ENCODE results near the gene RASGRP4. TPM values are rescaled to one million over a fixed set of nuclear protein-coding genes. Genes with fewer than 3 reads are reported as not detected.
"Not testable (repeated sequence)": the region's sequence is repeated elsewhere in the genome, so short reads cannot be mapped to it uniquely, and the experiment has no call there.

The RASGRP4 gene, protein sequence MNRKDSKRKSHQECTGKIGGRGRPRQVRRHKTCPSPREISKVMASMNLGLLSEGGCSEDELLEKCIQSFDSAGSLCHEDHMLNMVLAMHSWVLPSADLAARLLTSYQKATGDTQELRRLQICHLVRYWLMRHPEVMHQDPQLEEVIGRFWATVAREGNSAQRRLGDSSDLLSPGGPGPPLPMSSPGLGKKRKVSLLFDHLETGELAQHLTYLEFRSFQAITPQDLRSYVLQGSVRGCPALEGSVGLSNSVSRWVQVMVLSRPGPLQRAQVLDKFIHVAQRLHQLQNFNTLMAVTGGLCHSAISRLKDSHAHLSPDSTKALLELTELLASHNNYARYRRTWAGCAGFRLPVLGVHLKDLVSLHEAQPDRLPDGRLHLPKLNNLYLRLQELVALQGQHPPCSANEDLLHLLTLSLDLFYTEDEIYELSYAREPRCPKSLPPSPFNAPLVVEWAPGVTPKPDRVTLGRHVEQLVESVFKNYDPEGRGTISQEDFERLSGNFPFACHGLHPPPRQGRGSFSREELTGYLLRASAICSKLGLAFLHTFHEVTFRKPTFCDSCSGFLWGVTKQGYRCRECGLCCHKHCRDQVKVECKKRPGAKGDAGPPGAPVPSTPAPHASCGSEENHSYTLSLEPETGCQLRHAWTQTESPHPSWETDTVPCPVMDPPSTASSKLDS
- 0.17 TPM for polyA plus RNA-seq (2013, experiment 1 of 4)
- polyA plus RNA-seq (2013, experiment 2 of 4), result 0.41 TPM
- 0.43 TPM for polyA plus RNA-seq (2013, experiment 3 of 4)
- polyA plus RNA-seq (2013, experiment 4 of 4), result 0.24 TPM

DNA sequence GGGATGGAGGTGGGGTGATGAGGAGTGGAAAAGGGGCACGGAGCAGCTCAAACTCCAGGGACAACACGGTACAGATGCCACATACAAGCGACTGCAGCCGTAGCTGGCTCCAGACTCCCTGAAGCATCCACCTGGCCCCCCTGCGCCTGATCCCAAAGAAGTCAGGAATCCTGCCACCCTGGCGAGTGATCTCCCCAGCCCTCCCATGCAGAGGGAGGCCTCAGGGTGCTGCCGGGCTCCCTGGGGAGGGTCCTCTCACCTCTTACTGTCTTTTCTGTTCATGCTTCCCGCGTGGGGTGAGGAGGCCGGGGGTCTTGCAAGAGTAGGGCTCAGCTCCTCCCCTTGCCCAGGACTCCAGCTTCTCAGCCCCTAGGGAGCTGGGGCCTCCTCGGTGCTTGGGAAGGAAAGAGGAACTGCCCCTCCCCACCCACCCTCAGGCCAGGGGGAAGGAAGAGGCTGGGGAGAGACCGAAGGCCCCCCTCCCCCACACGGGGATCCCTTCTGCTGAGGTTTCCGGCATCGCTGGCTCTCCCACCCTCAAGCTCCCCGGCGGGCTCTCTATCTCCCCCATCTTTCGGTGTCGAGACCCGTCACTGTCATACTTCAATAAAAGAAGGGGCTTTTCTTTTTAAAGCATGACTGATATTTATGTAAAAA lies at the start of gene RASGRP4:
TSS of gene RASGRP4 (minus strand) at position 410 of the 657 bp plus-strand sequence. CDS start at position 282, 128 bp downstream.
- Histone ChIP-seq H3K27ac (ENCODE audit: insufficient read depth, low read depth, low read length, poor library complexity, severe bottlenecking) (no peak within 1 kb of the TSS), H3K36me3 (ENCODE audit: control insufficient read depth, insufficient read depth, low read length) (no peaks in the 10 kb centered on the region), H3K27me3 (ENCODE audit: control insufficient read depth, insufficient read depth, low read length, poor library complexity, severe bottlenecking) (no peaks in the 10 kb centered on the region), H3K9me3 (ENCODE audit: control insufficient read depth, low read length) (no peaks in the 10 kb centered on the region), H3K4me3 (ENCODE audit: insufficient read depth, low read depth, low read length) (no peak within 1 kb of the TSS), H3K4me1 (ENCODE audit: control insufficient read depth, insufficient read depth, low read length) (peaks cover 6% of the 10 kb centered on the region)
- 47 to 50% methylated on average over 14 to 18 of the region's 20 CpGs for WGBS, 2 experiments

GRCh38 chr19:38475176-38475575 lies 49.2 kb upstream of the RASGRP4 start:
- Histone ChIP-seq H3K4me1 (ENCODE audit: control insufficient read depth, insufficient read depth, low read length) (no peaks in the 10 kb centered on the region), H3K36me3 (ENCODE audit: control insufficient read depth, insufficient read depth, low read length) (no peaks in the 10 kb centered on the region), H3K27ac (ENCODE audit: insufficient read depth, low read depth, low read length, poor library complexity, severe bottlenecking) (no peak overlapping the region), H3K27me3 (ENCODE audit: control insufficient read depth, insufficient read depth, low read length, poor library complexity, severe bottlenecking) (no peaks in the 10 kb centered on the region), H3K9me3 (ENCODE audit: control insufficient read depth, low read length) (no peaks in the 10 kb centered on the region), H3K4me3 (ENCODE audit: insufficient read depth, low read depth, low read length) (no peak overlapping the region)
- 94 to 95% methylated on average over 13 of the region's 13 CpGs for WGBS, 2 experiments

DNA sequence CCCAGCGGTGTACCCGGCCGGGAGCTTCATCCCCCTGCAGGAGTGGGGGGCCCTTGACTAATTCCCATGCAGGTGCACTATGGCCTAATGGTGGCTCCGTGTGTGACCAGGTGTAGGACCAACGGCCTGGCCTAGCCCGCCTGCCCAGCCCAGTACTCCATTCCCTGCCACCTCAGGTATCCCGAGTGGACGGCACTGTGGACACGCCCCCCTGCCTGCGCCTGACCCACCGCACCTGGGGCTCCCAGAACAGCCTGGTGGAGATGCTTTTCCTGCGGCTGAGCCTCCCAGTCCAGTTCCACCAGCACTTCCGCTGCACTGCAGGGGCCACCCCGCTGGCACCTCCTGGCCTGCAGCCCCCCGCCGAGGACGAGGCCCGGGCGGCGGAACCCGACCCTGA lies 47.2 kb upstream of the RASGRP4 start:
- no peaks in the 10 kb centered on the region for H3K9me3 ChIP-seq (ENCODE audit: control insufficient read depth, low read length)
- no peaks in the 10 kb centered on the region for H3K4me1 ChIP-seq (ENCODE audit: control insufficient read depth, insufficient read depth, low read length)
- 93 to 96% methylated on average over 21 of the region's 21 CpGs for WGBS, 2 experiments
- H3K27me3 ChIP-seq (ENCODE audit: control insufficient read depth, insufficient read depth, low read length, poor library complexity, severe bottlenecking), result no peaks in the 10 kb centered on the region
- no peaks in the 10 kb centered on the region for H3K36me3 ChIP-seq (ENCODE audit: control insufficient read depth, insufficient read depth, low read length)
- no peak overlapping the region for H3K27ac ChIP-seq (ENCODE audit: insufficient read depth, low read depth, low read length, poor library complexity, severe bottlenecking)
- H3K4me3 ChIP-seq (ENCODE audit: insufficient read depth, low read depth, low read length), result no peak overlapping the region

- not testable (repeated sequence) for H3K27me3 ChIP-seq (ENCODE audit: control insufficient read depth, insufficient read depth, low read length, poor library complexity, severe bottlenecking); H3K4me1 ChIP-seq (ENCODE audit: control insufficient read depth, insufficient read depth, low read length); H3K27ac ChIP-seq (ENCODE audit: insufficient read depth, low read depth, low read length, poor library complexity, severe bottlenecking); H3K36me3 ChIP-seq (ENCODE audit: control insufficient read depth, insufficient read depth, low read length); H3K4me3 ChIP-seq (ENCODE audit: insufficient read depth, low read depth, low read length); H3K9me3 ChIP-seq (ENCODE audit: control insufficient read depth, low read length)
- WGBS, 2 experiments, result 93 to 96% methylated on average over 4 of the region's 4 CpGs
Observed at GRCh38 chr19:38472725-38473124, 46.7 kb upstream of the RASGRP4 start.

DNA sequence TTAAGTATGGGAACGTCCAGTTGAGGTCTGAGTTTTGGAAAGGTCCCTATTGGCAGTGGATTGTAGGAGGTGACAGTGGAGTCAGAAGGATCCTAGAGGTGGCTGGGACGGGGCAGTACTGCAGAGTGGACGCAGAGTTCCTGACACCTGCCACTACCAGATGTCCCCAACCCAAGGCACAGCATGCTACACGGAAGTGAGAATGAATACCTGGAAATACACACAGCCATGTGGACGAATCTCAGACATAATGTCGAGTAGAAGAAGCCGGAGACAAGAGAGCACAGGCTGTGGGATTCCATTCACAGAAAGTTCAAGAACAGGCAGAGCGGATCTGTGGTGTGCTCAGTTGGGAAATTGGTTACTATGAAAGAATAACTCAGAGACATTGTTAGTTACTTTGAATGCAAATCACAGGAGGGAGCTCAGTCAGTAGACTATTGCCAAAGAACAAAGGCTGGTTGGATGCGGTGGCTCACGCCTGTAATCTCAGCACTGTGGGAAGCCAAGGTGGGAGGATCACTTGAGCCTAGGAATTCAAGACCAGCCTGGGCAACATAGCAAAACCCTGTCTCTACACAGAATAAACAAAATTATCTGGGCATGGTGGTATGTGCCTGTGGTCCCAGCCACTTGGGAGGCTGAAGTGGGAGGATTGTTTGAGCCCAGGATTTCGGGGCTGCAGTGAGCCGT lies 44.9 kb upstream of the RASGRP4 start:
- Histone ChIP-seq H3K4me1 (ENCODE audit: control insufficient read depth, insufficient read depth, low read length) (no peaks in the 10 kb centered on the region), H3K9me3 (ENCODE audit: control insufficient read depth, low read length) (no peaks in the 10 kb centered on the region), H3K27me3 (ENCODE audit: control insufficient read depth, insufficient read depth, low read length, poor library complexity, severe bottlenecking) (no peaks in the 10 kb centered on the region), H3K4me3 (ENCODE audit: insufficient read depth, low read depth, low read length) (no peak overlapping the region), H3K27ac (ENCODE audit: insufficient read depth, low read depth, low read length, poor library complexity, severe bottlenecking) (no peak overlapping the region), H3K36me3 (ENCODE audit: control insufficient read depth, insufficient read depth, low read length) (no peaks in the 10 kb centered on the region)
- 83 to 86% methylated on average over 12 of the region's 12 CpGs for WGBS, 2 experiments

- 88 to 92% methylated on average over 5 of the region's 5 CpGs for WGBS, 2 experiments
- Histone ChIP-seq H3K4me1 (ENCODE audit: control insufficient read depth, insufficient read depth, low read length) (no peaks in the 10 kb centered on the region), H3K27ac (ENCODE audit: insufficient read depth, low read depth, low read length, poor library complexity, severe bottlenecking) (no peak overlapping the region), H3K4me3 (ENCODE audit: insufficient read depth, low read depth, low read length) (no peak overlapping the region), H3K27me3 (ENCODE audit: control insufficient read depth, insufficient read depth, low read length, poor library complexity, severe bottlenecking) (no peaks in the 10 kb centered on the region), H3K36me3 (ENCODE audit: control insufficient read depth, insufficient read depth, low read length) (no peaks in the 10 kb centered on the region), H3K9me3 (ENCODE audit: control insufficient read depth, low read length) (no peaks in the 10 kb centered on the region)
Observed at GRCh38 chr19:38469151-38469550, 43.1 kb upstream of the RASGRP4 start.

GRCh38 chr19:38467541-38468525 lies 41.8 kb upstream of the RASGRP4 start:
- Histone ChIP-seq H3K4me1 (ENCODE audit: control insufficient read depth, insufficient read depth, low read length) (no peaks in the 10 kb centered on the region), H3K27me3 (ENCODE audit: control insufficient read depth, insufficient read depth, low read length, poor library complexity, severe bottlenecking) (no peaks in the 10 kb centered on the region), H3K27ac (ENCODE audit: insufficient read depth, low read depth, low read length, poor library complexity, severe bottlenecking) (no peak overlapping the region), H3K9me3 (ENCODE audit: control insufficient read depth, low read length) (no peaks in the 10 kb centered on the region), H3K4me3 (ENCODE audit: insufficient read depth, low read depth, low read length) (no peak overlapping the region), H3K36me3 (ENCODE audit: control insufficient read depth, insufficient read depth, low read length) (no peaks in the 10 kb centered on the region)
- WGBS, 2 experiments, result 95 to 96% methylated on average over 17 of the region's 17 CpGs

GRCh38 chr19:38466050-38466449 lies 40.0 kb upstream of the RASGRP4 start:
- WGBS, 2 experiments, result 93% methylated on average over 26 of the region's 26 CpGs
- Histone ChIP-seq H3K4me1 (ENCODE audit: control insufficient read depth, insufficient read depth, low read length) (no peaks in the 10 kb centered on the region), H3K4me3 (ENCODE audit: insufficient read depth, low read depth, low read length) (no peak overlapping the region), H3K9me3 (ENCODE audit: control insufficient read depth, low read length) (no peaks in the 10 kb centered on the region), H3K27ac (ENCODE audit: insufficient read depth, low read depth, low read length, poor library complexity, severe bottlenecking) (no peak overlapping the region), H3K36me3 (ENCODE audit: control insufficient read depth, insufficient read depth, low read length) (no peaks in the 10 kb centered on the region), H3K27me3 (ENCODE audit: control insufficient read depth, insufficient read depth, low read length, poor library complexity, severe bottlenecking) (no peaks in the 10 kb centered on the region)

DNA sequence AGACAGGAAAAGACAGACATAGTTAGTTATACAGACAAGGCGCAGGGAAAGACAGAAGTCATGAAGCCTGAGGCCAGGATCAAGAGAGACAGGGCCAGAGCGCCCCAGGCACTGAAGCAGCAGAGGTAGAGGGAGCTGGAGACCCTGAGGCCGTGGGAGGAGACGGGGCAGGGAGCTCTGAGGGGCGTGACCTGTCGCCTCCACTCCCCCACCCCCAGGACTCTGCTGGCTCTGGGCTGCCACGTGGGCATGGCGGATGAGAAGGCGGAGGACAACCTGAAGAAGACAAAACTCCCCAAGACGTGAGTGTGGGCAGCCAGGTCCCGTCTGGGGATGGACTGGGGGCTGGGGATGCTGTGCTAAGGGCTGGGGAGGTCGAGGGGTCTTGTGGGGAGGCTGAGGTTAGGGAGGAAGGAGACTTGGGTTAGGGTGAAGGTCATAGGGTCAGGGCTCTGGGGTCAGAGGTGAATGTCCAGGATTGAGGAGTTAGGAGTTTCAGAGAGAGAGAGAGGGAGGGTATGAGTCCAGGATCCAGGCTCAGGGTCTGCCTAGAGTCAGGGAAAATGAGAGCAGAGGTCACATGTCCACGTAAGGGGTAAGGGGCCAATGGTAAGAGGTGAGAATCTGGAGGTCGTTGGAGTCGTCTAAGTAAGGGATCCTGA lies 38.5 kb upstream of the RASGRP4 start:
- Histone ChIP-seq H3K36me3 (ENCODE audit: control insufficient read depth, insufficient read depth, low read length) (no peaks in the 10 kb centered on the region), H3K9me3 (ENCODE audit: control insufficient read depth, low read length) (no peaks in the 10 kb centered on the region), H3K4me1 (ENCODE audit: control insufficient read depth, insufficient read depth, low read length) (no peaks in the 10 kb centered on the region), H3K4me3 (ENCODE audit: insufficient read depth, low read depth, low read length) (no peak overlapping the region), H3K27me3 (ENCODE audit: control insufficient read depth, insufficient read depth, low read length, poor library complexity, severe bottlenecking) (no peaks in the 10 kb centered on the region), H3K27ac (ENCODE audit: insufficient read depth, low read depth, low read length, poor library complexity, severe bottlenecking) (no peak overlapping the region)
- 81 to 82% methylated on average over 15 of the region's 15 CpGs for whole genome bisulfite sequencing, 2 experiments
